ENCODE data around the gene MAP1LC3A.
"Not testable (repeated sequence)": the region's sequence is repeated elsewhere in the genome, so short reads cannot be mapped to it uniquely, and the experiment has no call there.

Gene MAP1LC3A

GRCh38 chr20:34558320-34559218 is at the start of gene MAP1LC3A:
MAP1LC3A (plus strand) TSS chr20:34558718; CDS start chr20:34558869, 151 bp downstream.
- no peak for DNase-seq

DNA sequence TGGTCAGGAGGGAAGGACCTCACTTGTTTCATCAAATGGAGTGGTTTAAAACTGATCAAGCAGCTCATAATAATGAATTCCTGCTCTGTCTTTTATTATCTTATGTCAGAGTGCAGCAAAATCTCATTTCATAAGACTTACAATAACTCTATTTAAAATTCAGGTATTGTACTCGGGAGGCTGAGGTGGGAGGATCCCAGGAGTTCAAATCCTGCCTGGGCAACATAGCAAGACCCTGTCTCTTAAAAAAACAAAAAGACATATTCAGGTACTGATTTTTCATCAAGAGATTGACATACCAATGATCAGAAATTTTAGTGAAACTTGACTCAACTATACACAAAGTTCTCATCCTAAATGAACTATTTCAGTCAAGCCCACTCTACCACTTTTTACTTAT is 47.9 kb upstream of the MAP1LC3A start:
- no peak for DNase-seq

DNA sequence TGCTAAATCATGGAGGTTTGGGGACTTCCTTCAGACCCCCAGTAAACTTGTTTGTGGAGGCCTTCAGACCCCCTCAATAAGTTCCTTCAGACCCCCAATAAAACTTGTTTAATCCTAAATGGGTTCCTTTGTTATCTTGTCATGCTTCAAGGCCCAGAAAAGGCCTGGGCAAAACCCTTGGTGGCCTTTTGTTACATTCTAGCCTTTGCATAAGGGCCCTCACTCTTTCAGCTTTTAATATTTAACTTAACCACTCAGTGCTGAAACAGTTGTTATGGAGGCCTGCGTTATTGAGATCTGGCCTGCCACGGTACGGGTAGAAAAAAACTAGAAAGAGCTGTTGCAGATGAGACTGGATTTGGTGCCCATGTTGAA is 46.6 kb upstream of the MAP1LC3A start:
- no peak for DNase-seq

DNA sequence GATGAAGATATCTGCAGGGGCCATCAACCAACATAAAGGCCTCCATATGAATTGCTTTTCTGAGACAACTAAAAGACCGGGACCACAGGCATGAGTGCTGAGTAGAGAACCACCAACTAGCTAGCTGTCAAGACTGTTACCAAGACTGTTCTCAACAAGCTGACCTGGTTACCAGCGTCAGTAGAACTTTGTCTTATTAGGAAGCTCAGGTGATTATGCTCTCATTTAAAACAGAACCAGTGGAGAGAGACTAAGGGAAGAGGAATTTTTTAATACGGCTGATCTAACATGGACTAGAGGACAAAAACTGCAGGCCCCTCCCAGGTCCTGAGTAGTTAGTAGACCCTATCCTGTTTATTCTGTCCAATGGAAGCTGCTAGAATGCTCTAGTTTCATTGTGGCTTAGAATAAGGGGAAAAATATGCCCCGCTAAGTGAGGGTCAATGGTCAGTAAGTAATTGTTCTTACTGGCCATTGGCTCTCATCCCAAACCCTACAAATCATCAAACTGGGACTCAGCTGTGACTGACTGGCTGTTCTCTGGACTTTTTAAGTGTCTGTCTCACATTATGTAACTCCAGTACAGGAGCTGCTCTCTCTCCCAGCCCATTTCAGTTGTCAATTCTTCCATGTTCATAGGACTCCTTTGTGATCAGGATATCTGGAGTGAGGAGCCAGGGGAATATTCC is 46.1 kb upstream of the MAP1LC3A start:
- DNase-seq, result no peak

DNA sequence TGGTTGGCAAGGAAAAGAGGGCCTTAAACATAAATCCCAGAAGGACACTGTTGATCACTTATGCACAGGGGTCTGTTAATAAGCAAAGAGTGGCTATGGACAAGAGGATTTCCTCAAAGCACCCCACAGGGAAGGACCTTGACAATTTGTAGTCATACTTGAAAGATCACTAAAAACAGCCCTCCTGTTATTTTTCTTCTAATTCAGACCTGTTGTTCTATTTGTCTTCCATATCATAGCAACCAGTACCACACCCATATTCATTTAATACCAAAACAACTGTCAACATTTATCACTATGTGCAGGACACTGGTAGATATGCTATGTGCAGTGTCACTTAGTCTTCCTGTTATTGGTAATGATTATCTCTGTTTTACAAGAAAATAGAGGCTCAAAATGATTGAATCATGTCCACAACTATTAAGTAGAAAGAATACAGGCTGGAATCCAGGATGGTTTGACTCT is 45.5 kb upstream of the MAP1LC3A start:
- DNase-seq, result no peak

GRCh38 chr20:34514034-34514433 is 44.5 kb upstream of the MAP1LC3A start:
- DNase-seq, result not testable (repeated sequence)

GRCh38 chr20:34514897-34515483 is 43.5 kb upstream of the MAP1LC3A start:
- no peak for DNase-seq

GRCh38 chr20:34515484-34516246 is 42.9 kb upstream of the MAP1LC3A start:
- DNase-seq, result peak; percentile 73

DNA sequence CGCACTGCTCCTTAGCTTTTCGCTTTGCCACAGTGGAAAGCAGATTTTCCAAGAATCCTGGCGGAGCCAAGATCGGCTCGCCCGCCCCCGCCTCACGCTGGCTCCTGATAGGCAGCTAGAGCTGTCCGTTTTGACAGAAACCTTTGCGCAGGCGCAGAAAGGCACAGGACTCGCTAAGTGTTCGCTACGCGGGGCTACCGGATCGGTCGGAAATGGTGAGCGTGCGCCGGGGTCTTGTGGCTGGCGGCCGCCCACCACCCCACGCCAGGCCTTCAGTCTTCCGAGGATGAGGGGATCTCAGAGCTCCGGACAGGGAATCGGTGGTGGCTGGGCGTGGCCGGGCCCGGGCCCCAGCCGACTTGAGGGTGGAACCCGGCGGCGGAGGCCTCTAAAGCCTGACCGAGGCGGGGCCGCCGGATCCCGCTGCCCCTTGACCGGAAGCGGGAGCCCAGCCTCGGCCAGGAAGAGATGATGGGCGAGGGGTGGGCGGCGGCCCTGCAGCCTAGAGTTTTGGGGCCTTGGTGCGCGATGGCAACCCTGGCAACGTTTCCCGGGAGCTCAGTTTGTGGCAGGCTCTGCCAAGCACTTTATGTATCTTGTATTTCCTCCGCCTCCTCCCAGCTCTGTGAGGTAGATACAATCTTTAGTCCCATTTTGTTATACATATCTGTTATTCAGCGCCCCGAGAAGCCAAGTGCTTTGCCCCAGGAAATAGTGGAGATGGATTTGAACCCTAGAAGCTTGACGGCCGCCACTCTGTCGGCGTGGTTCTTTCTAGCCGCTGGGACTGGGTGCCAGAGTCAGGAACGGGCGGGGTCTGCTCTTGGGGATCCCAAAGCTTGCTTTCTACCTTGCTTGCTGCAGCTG is 42.0 kb upstream of the MAP1LC3A start, which contains the start of gene DYNLRB1:
DYNLRB1 (plus strand) TSS at position 176 of the 867 bp plus-strand sequence; CDS start at position 213, 37 bp downstream.
- peak; percentile 90 for DNase-seq

GRCh38 chr20:34517114-34517505 is 41.4 kb upstream of the MAP1LC3A start:
- no peak for DNase-seq

DNA sequence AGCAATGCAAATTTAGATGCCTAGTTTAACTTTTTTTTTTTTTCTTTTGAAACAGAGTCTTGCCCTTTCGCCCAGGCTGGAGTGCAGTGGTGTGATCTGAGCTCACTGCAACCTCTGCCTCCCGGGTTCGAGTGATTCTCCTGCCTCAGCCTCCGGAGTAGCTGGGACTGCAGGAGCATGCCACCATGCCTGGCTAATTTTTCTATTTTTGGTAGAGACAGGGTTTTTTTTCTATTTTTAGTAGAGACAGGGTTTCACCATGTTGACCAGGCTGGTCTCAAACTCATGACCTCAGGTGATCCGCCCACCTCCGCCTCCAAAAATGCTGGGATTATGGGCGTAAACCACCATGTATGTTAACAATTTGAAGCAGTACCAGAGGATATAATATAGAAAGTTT is 39.7 kb upstream of the MAP1LC3A start:
- not testable (repeated sequence) for DNase-seq

- DNase-seq, result not testable (repeated sequence)
Observed at GRCh38 chr20:34519841-34520240, 38.7 kb upstream of the MAP1LC3A start.

GRCh38 chr20:34522969-34523871 is 35.3 kb upstream of the MAP1LC3A start:
- peak; percentile 44 for DNase-seq

DNA sequence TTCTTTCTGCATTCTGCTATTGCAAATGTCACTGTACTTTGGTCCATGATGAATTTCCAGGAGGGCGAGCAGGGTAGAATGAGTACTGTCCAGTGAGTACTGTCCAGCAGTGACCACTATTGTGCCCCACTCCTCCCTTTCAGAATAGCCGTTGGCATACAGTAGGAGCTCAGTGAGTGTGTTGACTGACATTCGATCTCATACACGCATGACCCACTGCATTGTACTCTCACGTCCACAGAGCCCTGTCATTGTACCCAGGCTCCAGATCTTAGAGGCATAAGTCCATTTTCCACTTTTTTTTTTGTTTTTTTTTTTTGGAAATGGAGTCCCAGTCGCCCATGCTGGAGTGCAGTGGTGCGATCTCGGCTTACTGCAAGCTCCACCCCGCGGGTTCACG is 34.1 kb upstream of the MAP1LC3A start:
- DNase-seq, result no peak

- no peak for DNase-seq
Observed at GRCh38 chr20:34525342-34525708, 33.2 kb upstream of the MAP1LC3A start.

- DNase-seq, result no peak
Observed at GRCh38 chr20:34525709-34526416, 32.7 kb upstream of the MAP1LC3A start.

- DNase-seq, result no peak
Observed at GRCh38 chr20:34526466-34526865, 32.1 kb upstream of the MAP1LC3A start.

- DNase-seq, result no peak
Observed at GRCh38 chr20:34527016-34527415, 31.5 kb upstream of the MAP1LC3A start.

- DNase-seq, result no peak
Observed at GRCh38 chr20:34528921-34529297, 29.6 kb upstream of the MAP1LC3A start.

- DNase-seq, result no peak
Observed at GRCh38 chr20:34529742-34530141, 28.8 kb upstream of the MAP1LC3A start.

All from NCI-H510A (cell line).